Embryonic facial prominence (tissue), 1 donor: Measurements from ENCODE around the gene CAVIN1.
"Not testable (repeated sequence)": the region's sequence is repeated elsewhere in the genome, so short reads cannot be mapped to it uniquely, and the experiment has no call there.

Experiments used
- DNase-seq: peaks from one replicate; pipeline ENCODE4 v3.0.0-alpha.2; 2016; ENCODE audit errors: extremely low spot score

CAVIN1 gene

GRCh38 chr17:42422958-42423712 is at the start of gene CAVIN1:
TSS of gene CAVIN1 (minus strand) at chr17:42423256. CDS start at chr17:42423097, 159 bp downstream.
- DNase-seq: peak; percentile 93

- no peak for DNase-seq
Observed at GRCh38 chr17:42467889-42468288, 44.8 kb upstream of the CAVIN1 start.

GRCh38 chr17:42463976-42464400 is 40.9 kb upstream of the CAVIN1 start:
- no peak for DNase-seq

GRCh38 chr17:42460371-42460770 is 37.3 kb upstream of the CAVIN1 start:
- DNase-seq: no peak

GRCh38 chr17:42459801-42460281 is 36.8 kb upstream of the CAVIN1 start:
- no peak for DNase-seq

- DNase-seq: no peak
Observed at GRCh38 chr17:42459256-42459800, 36.3 kb upstream of the CAVIN1 start.

GRCh38 chr17:42458497-42459255 is 35.6 kb upstream of the CAVIN1 start, which contains the start of gene ATP6V0A1:
TSS of gene ATP6V0A1 (plus strand) at chr17:42458878. CDS start at chr17:42460895, 2,017 bp downstream.
- peak; percentile 70 for DNase-seq

GRCh38 chr17:42457107-42457792 is 34.2 kb upstream of the CAVIN1 start:
- no peak for DNase-seq

- no peak for DNase-seq
Observed at GRCh38 chr17:42456223-42457106, 33.4 kb upstream of the CAVIN1 start.

- DNase-seq: not testable (repeated sequence)
Observed at GRCh38 chr17:42454987-42455386, 31.9 kb upstream of the CAVIN1 start.

- no peak for DNase-seq
Observed at GRCh38 chr17:42453439-42453838, 30.4 kb upstream of the CAVIN1 start.

GRCh38 chr17:42451270-42451669 is 28.2 kb upstream of the CAVIN1 start:
- DNase-seq: not testable (repeated sequence)

- DNase-seq: not testable (repeated sequence)
Observed at GRCh38 chr17:42449838-42450237, 26.8 kb upstream of the CAVIN1 start.

GRCh38 chr17:42449176-42449575 is 26.1 kb upstream of the CAVIN1 start:
- DNase-seq: not testable (repeated sequence)

- DNase-seq: no peak
Observed at GRCh38 chr17:42442196-42442565, 19.1 kb upstream of the CAVIN1 start.

- DNase-seq: no peak
Observed at GRCh38 chr17:42441371-42442195, 18.5 kb upstream of the CAVIN1 start.

GRCh38 chr17:42438600-42439567 is 15.8 kb upstream of the CAVIN1 start:
- DNase-seq: no peak

- DNase-seq: no peak
Observed at GRCh38 chr17:42436391-42436790, 13.3 kb upstream of the CAVIN1 start.

GRCh38 chr17:42431758-42432161 is 8.7 kb upstream of the CAVIN1 start:
- DNase-seq: no peak
